Neural cell (in vitro differentiated cells): ENCODE data around the gene GTPBP2. TPM values are rescaled to one million over a fixed set of nuclear protein-coding genes. Genes with fewer than 3 reads are reported as not detected.

Experiments
- H2AFZ ChIP-seq: fragments of 200-600, 300-800 bp; sonication (generic), shearing (Covaris generic); 2 replicates; pipeline ENCODE4 v1.6.0; 2014; ENCODE audit warnings: low read depth, mild to moderate bottlenecking, antibody characterized with exemption, low read length, moderate library complexity
- H3F3A ChIP-seq: fragments of 200-600 bp; shearing (Covaris generic); 2 replicates; pipeline ENCODE4 v1.6.1; 2016; ENCODE audit warnings: mild to moderate bottlenecking, moderate library complexity, mixed read lengths, antibody characterized with exemption, low read length; ENCODE audit not compliant: insufficient read depth, poor library complexity, severe bottlenecking
- H3K27ac ChIP-seq: fragments of 200-600, 300-800 bp; sonication (generic), shearing (Covaris generic); 2 replicates; pipeline ENCODE4 v1.5.1; 2014; ENCODE audit warnings: mild to moderate bottlenecking, low read length, moderate library complexity
- H3K27me3 ChIP-seq: fragments of 300-800, 200-600 bp; sonication (generic), shearing (Covaris generic); 2 replicates; pipeline ENCODE4 v1.6.0; 2014; ENCODE audit warnings: mild to moderate bottlenecking, low read depth, low read length, moderate library complexity; ENCODE audit not compliant: insufficient read depth
- H3K36me3 ChIP-seq: fragments of 300-800, 200-600 bp; sonication (generic), shearing (Covaris generic); 2 replicates; pipeline ENCODE4 v1.5.1; 2014; ENCODE audit warnings: mild to moderate bottlenecking, antibody characterized with exemption, low read length, moderate library complexity; ENCODE audit not compliant: insufficient read depth
- H3K4me2 ChIP-seq: fragments of 300-800, 200-600 bp; sonication (generic), shearing (Covaris generic); 2 replicates; pipeline ENCODE4 v1.6.0; 2014; ENCODE audit warnings: mild to moderate bottlenecking, low read length
- H3K4me3 ChIP-seq: fragments of 300-800, 200-600 bp; sonication (generic), shearing (Covaris generic); 2 replicates; pipeline ENCODE4 v1.5.1; 2014; ENCODE audit warnings: mild to moderate bottlenecking, low read length, moderate library complexity
- H3K79me2 ChIP-seq: fragments of 200-600 bp; shearing (Covaris generic); replicated peaks from 2 replicates; pipeline ENCODE4 v1.6.0; 2014; ENCODE audit warnings: mild to moderate bottlenecking, low read length, moderate library complexity; ENCODE audit not compliant: insufficient read depth
- H3K9ac ChIP-seq: fragments of 300-800, 200-600 bp; sonication (generic), shearing (Covaris generic); 2 replicates; pipeline ENCODE4 v1.6.1; 2016; ENCODE audit warnings: mild to moderate bottlenecking, low read length, mixed read lengths
- H3K9me2 ChIP-seq: fragments of 200-600 bp; shearing (Covaris generic); 2 replicates; pipeline ENCODE4 v1.6.1; 2016; ENCODE audit warnings: mild to moderate bottlenecking, low read length, mixed read lengths; ENCODE audit not compliant: insufficient read depth
- H3K9me3 ChIP-seq: fragments of 200-600, 300-800 bp; sonication (generic), shearing (Covaris generic); 2 replicates; pipeline ENCODE4 v1.6.1; 2016; ENCODE audit warnings: mild to moderate bottlenecking, mixed run types, low read length, moderate library complexity, mixed read lengths
- H4K20me1 ChIP-seq: fragments of 200-600 bp; shearing (Covaris generic); 2 replicates; pipeline ENCODE4 v1.6.1; 2016; ENCODE audit warnings: mild to moderate bottlenecking, mixed run types; ENCODE audit not compliant: insufficient read depth
- EP300 ChIP-seq: fragments of 450-650 bp; conservative IDR thresholded peaks from 2 replicates; pipeline ENCODE4 v1.6.1; 2014; ENCODE audit warnings: antibody characterized with exemption, mild to moderate bottlenecking, moderate library complexity; ENCODE audit not compliant: poor library complexity, severe bottlenecking
- EZH2 ChIP-seq: fragments of 200-600, 300-800 bp; shearing (Covaris generic), sonication (generic); IDR thresholded peaks from 2 replicates; pipeline ENCODE4 v1.6.1; 2014; ENCODE audit warnings: antibody characterized with exemption, low read length, borderline replicate concordance, mild to moderate bottlenecking; ENCODE audit not compliant: insufficient read depth, poor library complexity, severe bottlenecking
- MXI1 ChIP-seq: fragments of 450-650 bp; conservative IDR thresholded peaks from 2 replicates; pipeline ENCODE4 v1.6.1; 2014; ENCODE audit warnings: antibody characterized with exemption, mild to moderate bottlenecking; ENCODE audit not compliant: poor library complexity, severe bottlenecking
- POLR2AphosphoS5 ChIP-seq: IDR thresholded peaks from 2 replicates; pipeline ENCODE4 v1.6.1; 2012
- RAD21 ChIP-seq: fragments of 450-650 bp; conservative IDR thresholded peaks from 2 replicates; pipeline ENCODE4 v1.6.1; 2014; ENCODE audit warnings: antibody characterized with exemption, mild to moderate bottlenecking, moderate library complexity
- SMC3 ChIP-seq: fragments of 450-650 bp; conservative IDR thresholded peaks from 2 replicates; pipeline ENCODE4 v1.6.1; 2014; ENCODE audit warnings: antibody characterized with exemption, mild to moderate bottlenecking, moderate library complexity; ENCODE audit not compliant: poor library complexity
- TAF1 ChIP-seq: IDR thresholded peaks from 2 replicates; pipeline ENCODE4 v1.6.1; 2012; ENCODE audit warnings: low read depth
- polyA plus RNA-seq: library from polyadenylated mRNA; depleted of rRNA; stranded (reverse); fragments of >200 nt; gene quantifications from 2 replicates; pipeline ENCODE4 v1.2.3, GENCODE V29; 2014
- TF ChIP-seq, protein P1 (sequence below): fragments of 450-650 bp; IDR thresholded peaks from 2 replicates; pipeline ENCODE4 v1.5.1; 2014; ENCODE audit warnings: antibody characterized with exemption, mild to moderate bottlenecking, moderate library complexity; ENCODE audit not compliant: poor library complexity, severe bottlenecking
- TF ChIP-seq, protein P2 (sequence below): IDR thresholded peaks from 2 replicates; pipeline ENCODE4 v1.6.1; 2012; ENCODE audit warnings: borderline replicate concordance

The GTPBP2 gene
- polyA plus RNA-seq, 1 donor from 2014 or later, result 103 TPM

- Histone ChIP-seq H3K27ac (peak overlapping the region; percentile 55), H3K27me3 (no peaks in the 10 kb centered on the region), H4K20me1 (no peaks in the 10 kb centered on the region), H3K9me3 (no peaks in the 10 kb centered on the region), H3K36me3 (no peaks in the 10 kb centered on the region), H3K4me2 (peak overlapping the region; percentile 95), H2AFZ (no peak overlapping the region), H3K4me3 (peak overlapping the region; percentile 82), H3K79me2 (peaks cover 9% of the 10 kb centered on the region), H3F3A (no peaks in the 10 kb centered on the region), H3K9me2 (no peaks in the 10 kb centered on the region), H3K9ac (peak overlapping the region; percentile 86)
- TF ChIP-seq EP300, result no peak
- TF ChIP-seq MXI1, result peak; percentile 11
- TF ChIP-seq, protein P1, sequence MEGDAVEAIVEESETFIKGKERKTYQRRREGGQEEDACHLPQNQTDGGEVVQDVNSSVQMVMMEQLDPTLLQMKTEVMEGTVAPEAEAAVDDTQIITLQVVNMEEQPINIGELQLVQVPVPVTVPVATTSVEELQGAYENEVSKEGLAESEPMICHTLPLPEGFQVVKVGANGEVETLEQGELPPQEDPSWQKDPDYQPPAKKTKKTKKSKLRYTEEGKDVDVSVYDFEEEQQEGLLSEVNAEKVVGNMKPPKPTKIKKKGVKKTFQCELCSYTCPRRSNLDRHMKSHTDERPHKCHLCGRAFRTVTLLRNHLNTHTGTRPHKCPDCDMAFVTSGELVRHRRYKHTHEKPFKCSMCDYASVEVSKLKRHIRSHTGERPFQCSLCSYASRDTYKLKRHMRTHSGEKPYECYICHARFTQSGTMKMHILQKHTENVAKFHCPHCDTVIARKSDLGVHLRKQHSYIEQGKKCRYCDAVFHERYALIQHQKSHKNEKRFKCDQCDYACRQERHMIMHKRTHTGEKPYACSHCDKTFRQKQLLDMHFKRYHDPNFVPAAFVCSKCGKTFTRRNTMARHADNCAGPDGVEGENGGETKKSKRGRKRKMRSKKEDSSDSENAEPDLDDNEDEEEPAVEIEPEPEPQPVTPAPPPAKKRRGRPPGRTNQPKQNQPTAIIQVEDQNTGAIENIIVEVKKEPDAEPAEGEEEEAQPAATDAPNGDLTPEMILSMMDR, result no peak
Measured at GRCh38 chr6:43628393-43629103, 516 bp downstream of the GTPBP2 start.

DNA sequence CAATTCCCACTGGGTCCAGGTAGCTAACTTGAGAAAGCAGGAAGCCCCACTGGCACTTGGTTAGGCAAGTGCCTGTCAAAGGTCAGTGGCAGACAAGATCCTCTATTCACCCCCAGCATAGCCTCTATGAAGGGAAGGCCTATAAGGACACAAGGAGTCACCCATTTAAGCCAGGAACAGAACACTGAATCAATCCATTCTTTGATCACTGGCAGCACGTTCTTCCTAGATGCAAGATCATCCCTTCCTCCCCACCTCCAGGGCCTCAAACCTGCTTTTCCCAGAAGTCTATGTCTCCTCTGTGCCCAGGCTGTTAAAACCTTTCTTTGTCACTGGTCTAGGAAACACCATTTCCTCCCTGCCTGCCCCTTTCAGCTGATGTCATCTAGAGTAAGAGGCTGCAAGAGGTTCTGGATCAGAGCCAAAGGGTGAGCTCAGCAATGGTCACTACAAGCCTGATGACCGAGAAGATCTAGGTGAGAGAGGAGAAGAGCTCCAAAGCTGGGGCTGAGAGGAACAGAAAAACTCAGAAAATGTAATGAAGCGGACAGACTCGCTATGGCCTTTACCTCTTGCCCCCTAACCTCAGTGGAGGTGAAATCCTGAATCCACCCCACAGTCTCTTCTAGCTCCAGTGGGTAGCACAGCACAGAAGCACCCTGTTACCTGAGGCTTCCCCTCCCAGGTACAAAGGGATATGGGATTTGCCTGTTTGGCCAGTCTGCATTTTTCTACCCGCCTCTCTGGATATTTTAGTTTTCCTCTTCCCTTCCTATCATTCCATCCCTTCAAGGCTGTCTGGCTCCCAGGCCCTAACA is 1.8 kb downstream of the GTPBP2 start:
- H3K27ac ChIP-seq, result no peak overlapping the region
- no peak overlapping the region for H3K4me2 ChIP-seq
- no peak overlapping the region for H3K9ac ChIP-seq

More for the DNA sequence above, 1.8 kb downstream of the GTPBP2 start:
- TF ChIP-seq MXI1, result no peak
- TF ChIP-seq RAD21, result no peak
- TF ChIP-seq TAF1, result no peak
- TF ChIP-seq EP300, result no peak
- TF ChIP-seq, protein P1, result no peak
- TF ChIP-seq POLR2AphosphoS5, result no peak
- TF ChIP-seq SMC3, result no peak
- TF ChIP-seq EZH2, result no peak
- TF ChIP-seq, protein P2, sequence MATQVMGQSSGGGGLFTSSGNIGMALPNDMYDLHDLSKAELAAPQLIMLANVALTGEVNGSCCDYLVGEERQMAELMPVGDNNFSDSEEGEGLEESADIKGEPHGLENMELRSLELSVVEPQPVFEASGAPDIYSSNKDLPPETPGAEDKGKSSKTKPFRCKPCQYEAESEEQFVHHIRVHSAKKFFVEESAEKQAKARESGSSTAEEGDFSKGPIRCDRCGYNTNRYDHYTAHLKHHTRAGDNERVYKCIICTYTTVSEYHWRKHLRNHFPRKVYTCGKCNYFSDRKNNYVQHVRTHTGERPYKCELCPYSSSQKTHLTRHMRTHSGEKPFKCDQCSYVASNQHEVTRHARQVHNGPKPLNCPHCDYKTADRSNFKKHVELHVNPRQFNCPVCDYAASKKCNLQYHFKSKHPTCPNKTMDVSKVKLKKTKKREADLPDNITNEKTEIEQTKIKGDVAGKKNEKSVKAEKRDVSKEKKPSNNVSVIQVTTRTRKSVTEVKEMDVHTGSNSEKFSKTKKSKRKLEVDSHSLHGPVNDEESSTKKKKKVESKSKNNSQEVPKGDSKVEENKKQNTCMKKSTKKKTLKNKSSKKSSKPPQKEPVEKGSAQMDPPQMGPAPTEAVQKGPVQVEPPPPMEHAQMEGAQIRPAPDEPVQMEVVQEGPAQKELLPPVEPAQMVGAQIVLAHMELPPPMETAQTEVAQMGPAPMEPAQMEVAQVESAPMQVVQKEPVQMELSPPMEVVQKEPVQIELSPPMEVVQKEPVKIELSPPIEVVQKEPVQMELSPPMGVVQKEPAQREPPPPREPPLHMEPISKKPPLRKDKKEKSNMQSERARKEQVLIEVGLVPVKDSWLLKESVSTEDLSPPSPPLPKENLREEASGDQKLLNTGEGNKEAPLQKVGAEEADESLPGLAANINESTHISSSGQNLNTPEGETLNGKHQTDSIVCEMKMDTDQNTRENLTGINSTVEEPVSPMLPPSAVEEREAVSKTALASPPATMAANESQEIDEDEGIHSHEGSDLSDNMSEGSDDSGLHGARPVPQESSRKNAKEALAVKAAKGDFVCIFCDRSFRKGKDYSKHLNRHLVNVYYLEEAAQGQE, result no peak
- Histone ChIP-seq H3K9me2 (no peaks in the 10 kb centered on the region), H3F3A (no peaks in the 10 kb centered on the region), H3K9me3 (no peaks in the 10 kb centered on the region), H3K4me3 (peak overlapping the region; percentile 7), H3K79me2 (peaks cover 9% of the 10 kb centered on the region), H3K36me3 (no peaks in the 10 kb centered on the region), H3K27me3 (no peaks in the 10 kb centered on the region), H2AFZ (no peak overlapping the region), H4K20me1 (no peaks in the 10 kb centered on the region)
